K562 (cell line): ENCODE measurements around the gene SLC25A11. TPM values are rescaled to one million over a fixed set of nuclear protein-coding genes. Genes with fewer than 3 reads are reported as not detected.

Experiments
- ADNP ChIP-seq: fragments of 200-800 bp; sonication (Bioruptor generic); IDR thresholded peaks from 2 replicates; pipeline ENCODE4 v1.6.1; 2016; ENCODE audit warnings: missing genetic modification characterization, missing compliant biosample characterization
- ARNT ChIP-seq, 2 experiments: fragments of 450-650 bp; IDR thresholded peaks; 2 replicates each; pipeline ENCODE4 v1.6.1; 2016; ENCODE audit warnings: mild to moderate bottlenecking in 1 of 2
- CHAMP1 ChIP-seq: fragments of 450-650 bp; IDR thresholded peaks from 2 replicates; pipeline ENCODE4 v1.6.1; 2016; ENCODE audit warnings: mild to moderate bottlenecking
- DIDO1 ChIP-seq: fragments of 450-650 bp; IDR thresholded peaks from 2 replicates; pipeline ENCODE4 v1.6.1; 2016; ENCODE audit warnings: low read depth, missing biosample characterization, missing genetic modification characterization
- EWSR1 ChIP-seq: fragments of 450-650 bp; IDR thresholded peaks from 2 replicates; pipeline ENCODE4 v1.6.1; 2018; ENCODE audit warnings: borderline replicate concordance, mild to moderate bottlenecking, low read depth, moderate library complexity; ENCODE audit not compliant: partially characterized antibody
- KAT7 ChIP-seq: sonication (generic); formaldehyde crosslinking; IDR thresholded peaks from 2 replicates; pipeline ENCODE4 v1.8.0; 2022; ENCODE audit warnings: missing genetic modification reagents, mild to moderate bottlenecking, borderline replicate concordance
- MCM5 ChIP-seq: fragments of 450-650 bp; IDR thresholded peaks from 2 replicates; pipeline ENCODE4 v1.6.1; 2016; ENCODE audit warnings: low read depth
- NBN ChIP-seq: fragments of 450-650 bp; IDR thresholded peaks from 2 replicates; pipeline ENCODE4 v1.6.1; 2016; ENCODE audit warnings: low read depth, mild to moderate bottlenecking
- PCBP1 ChIP-seq: fragments of 200-400 bp; formaldehyde crosslinking; IDR thresholded peaks from 2 replicates; pipeline ENCODE4 v1.6.1; 2018; ENCODE audit warnings: mild to moderate bottlenecking, low read depth, low read length; ENCODE audit not compliant: poor library complexity, severe bottlenecking
- RFX5 ChIP-seq: IDR thresholded peaks from 2 replicates; pipeline ENCODE4 v1.6.1; 2011; ENCODE audit warnings: low read depth, mild to moderate bottlenecking, improper control_type of control experiment, low read length
- RNF2 ChIP-seq: sonication (generic); IDR thresholded peaks from 2 replicates; pipeline ENCODE4 v1.6.1; 2016
- SFPQ ChIP-seq: fragments of 200-400 bp; formaldehyde crosslinking; IDR thresholded peaks from 2 replicates; pipeline ENCODE4 v1.6.1; 2017; ENCODE audit warnings: mild to moderate bottlenecking, low read depth, low read length, moderate library complexity
- SP2 ChIP-seq: IDR thresholded peaks from 2 replicates; pipeline ENCODE4 v1.6.1; 2011; ENCODE audit warnings: mild to moderate bottlenecking, low read depth, low read length, moderate library complexity; ENCODE audit not compliant: poor library complexity, severe bottlenecking; ENCODE audit errors: extremely low read depth
- STAT5A ChIP-seq: IDR thresholded peaks from 2 replicates; pipeline ENCODE4 v1.6.1; 2012; ENCODE audit warnings: low read length, inconsistent platforms, borderline replicate concordance
- TFAM ChIP-seq: fragments of 250-450 bp; sonication (Bioruptor Pico); conservative IDR thresholded peaks from 2 replicates; pipeline ENCODE4 v1.5.0; 2021; ENCODE audit warnings: mild to moderate bottlenecking, moderate library complexity
- TRIM28 ChIP-seq: fragments of 450-650 bp; IDR thresholded peaks from 2 replicates; pipeline ENCODE4 v1.6.1; 2017
- TSC22D4 ChIP-seq: fragments of 450-650 bp; IDR thresholded peaks from 2 replicates; pipeline ENCODE4 v1.6.1; 2016; ENCODE audit warnings: missing genetic modification characterization, missing biosample characterization, control low read depth
- ZBTB49 ChIP-seq: sonication (generic); formaldehyde crosslinking; IDR thresholded peaks from 2 replicates; pipeline ENCODE4 v1.8.0; 2022; ENCODE audit warnings: missing genetic modification reagents, mild to moderate bottlenecking, borderline replicate concordance
- ZNF12 ChIP-seq: sonication (generic); formaldehyde crosslinking; IDR thresholded peaks from 2 replicates; pipeline ENCODE4 v1.4.0; 2020; ENCODE audit warnings: mild to moderate bottlenecking, missing genetic modification reagents
- ZNF121 ChIP-seq: sonication (generic); formaldehyde crosslinking; conservative IDR thresholded peaks from 2 replicates; pipeline ENCODE4 v1.8.0; 2022; ENCODE audit warnings: missing genetic modification reagents
- ZNF124 ChIP-seq: sonication (generic); formaldehyde crosslinking; IDR thresholded peaks from 2 replicates; pipeline ENCODE4 v1.8.1; 2022; ENCODE audit warnings: missing genetic modification reagents
- ZNF143 ChIP-seq: sonication (generic); formaldehyde crosslinking; IDR thresholded peaks from 2 replicates; pipeline ENCODE4 v1.9.0; 2022; ENCODE audit warnings: mild to moderate bottlenecking, missing genetic modification reagents
- ZNF165 ChIP-seq: fragments of 250-450 bp; sonication (Bioruptor Pico); IDR thresholded peaks from 2 replicates; pipeline ENCODE4 v1.4.0; 2020; ENCODE audit warnings: borderline replicate concordance
- ZNF23 ChIP-seq: fragments of 250-450 bp; sonication (Bioruptor Pico); IDR thresholded peaks from 2 replicates; pipeline ENCODE4 v1.4.0; 2020; ENCODE audit warnings: mild to moderate bottlenecking
- polyA plus RNA-seq, 8 experiments: library from polyadenylated mRNA; depleted of rRNA in 4 of 8; stranded (reverse) in 5 of 8; unstranded in 3 of 8; fragments of >200 nt; fragmentation: Nextera tagmentation in 2 of 8; fragmentation: Illumina TruSeq in 1 of 8; extraction: Ambion mirVana in 2 of 8; extraction: Trizol in 1 of 8; gene quantifications; 2 replicates each; pipeline versions ENCODE4 v1.2.1 to v1.2.3, GENCODE V29; 2011 to 2014; ENCODE audit warnings: inconsistent platforms in 1 of 8, missing spikeins in 1 of 8
- total RNA-seq, 7 experiments: library from RNA; depleted of rRNA in 6 of 7; stranded (reverse); fragments of >200 nt in 6 of 7; fragmentation: Illumina TruSeq in 2 of 7; extraction: Trizol in 2 of 7; gene quantifications; 2 replicates each; pipeline versions ENCODE4 v1.2.1 to v1.2.3, GENCODE V29; 2011 to 2021; ENCODE audit warnings: low replicate concordance in 1 of 7

The SLC25A11 gene
- total and polyA plus RNA-seq, 9 of the 15 experiments (the other 6 are each of a cell fraction or from before 2014, with no cell fraction given) = 3.1 to 56.7 (median 32.9) TPM

- no peak for TF ChIP-seq TSC22D4
- TF ChIP-seq EWSR1 = no peak
- TF ChIP-seq ZNF121 (CRISPR knock-in tag) = no peak
- no peak for TF ChIP-seq ARNT (IDR thresholded peaks at IDR 0.05)
- TF ChIP-seq DIDO1 (tag) = no peak
- TF ChIP-seq SP2 = no peak
- TF ChIP-seq PCBP1 = peak; percentile 72
- TF ChIP-seq TFAM = no peak
- TF ChIP-seq TRIM28 = no peak
- no peak for TF ChIP-seq ZNF23
- no peak for TF ChIP-seq RNF2
- TF ChIP-seq MCM5 = no peak
- TF ChIP-seq RFX5 = no peak
- TF ChIP-seq ZNF124 (CRISPR knock-in tag) = no peak
- TF ChIP-seq NBN = no peak
- no peak for TF ChIP-seq ZBTB49 (CRISPR knock-in tag)
- TF ChIP-seq ZNF165 = no peak
- TF ChIP-seq ZNF143 (CRISPR knock-in tag) = no peak
- TF ChIP-seq ZNF12 = no peak; the same call in 1 of the 2 replicates
- no peak for TF ChIP-seq STAT5A
- 0 out of 2 replicates have a peak, but pooled peaks have one; percentile 42 for TF ChIP-seq KAT7 (CRISPR knock-in tag)
- TF ChIP-seq SFPQ = no peak
- TF ChIP-seq ADNP (tag) = no peak
- TF ChIP-seq CHAMP1 = no peak
Measured at GRCh38 chr17:4947411-4948165, 7.7 kb upstream of the SLC25A11 start (continued).
